Measurements from ENCODE around the gene ABCA7. TPM values are rescaled to one million over a fixed set of nuclear protein-coding genes. Genes with fewer than 3 reads are reported as not detected.

ABCA7 gene
- total RNA-seq, 1 donor from 2014 or later: 44.3 TPM

DNA sequence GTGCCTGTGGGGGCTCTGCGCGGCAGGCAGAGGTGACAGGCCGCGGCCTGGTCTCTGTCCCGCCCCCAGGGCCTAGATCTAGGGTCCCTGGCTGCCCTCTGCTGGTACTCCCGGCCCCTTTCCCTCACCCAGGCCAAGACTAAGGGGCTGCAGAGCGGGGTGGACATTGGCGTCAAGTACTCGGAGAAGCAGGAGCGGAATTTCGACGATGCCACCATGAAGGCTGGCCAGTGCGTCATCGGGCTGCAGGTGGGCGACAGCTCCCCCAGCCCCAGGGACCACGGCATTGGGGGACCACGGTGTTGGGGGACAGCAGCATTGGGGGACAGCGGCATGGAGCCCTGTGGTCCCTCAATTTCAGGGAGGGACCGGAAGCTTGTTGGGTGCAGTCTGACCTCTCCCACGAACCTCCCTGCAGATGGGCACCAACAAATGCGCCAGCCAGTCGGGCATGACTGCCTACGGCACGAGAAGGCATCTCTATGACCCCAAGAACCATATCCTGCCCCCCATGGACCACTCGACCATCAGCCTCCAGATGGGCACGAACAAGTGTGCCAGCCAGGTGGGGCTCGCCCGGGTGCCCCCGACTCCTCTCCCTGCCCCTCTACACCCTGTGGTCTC, 3.8 kb upstream of the ABCA7 start:
- intact Hi-C loops (cut with micrococcal nuclease): loop anchor here (5.0 kb wide), 1 partner anchor 216 kb away; no protein-coding TSS in a partner anchor

DNA sequence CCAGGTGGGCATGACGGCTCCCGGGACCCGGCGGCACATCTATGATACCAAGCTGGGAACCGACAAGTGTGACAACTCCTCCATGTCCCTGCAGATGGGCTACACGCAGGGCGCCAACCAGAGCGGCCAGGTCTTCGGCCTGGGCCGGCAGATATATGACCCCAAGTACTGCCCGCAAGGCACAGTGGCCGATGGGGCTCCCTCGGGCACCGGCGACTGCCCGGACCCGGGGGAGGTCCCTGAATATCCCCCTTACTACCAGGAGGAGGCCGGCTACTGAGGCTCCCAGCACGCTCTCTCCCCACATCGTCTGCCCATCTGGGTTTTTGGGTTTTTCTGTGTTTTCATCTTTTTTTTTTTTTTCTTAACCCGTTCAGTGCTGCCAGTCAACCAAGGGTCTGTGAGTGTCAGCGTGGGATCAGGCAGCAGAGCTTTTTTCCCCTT, 2.3 kb upstream of the ABCA7 start:
- intact Hi-C loops (cut with micrococcal nuclease): loop anchor here (5.0 kb wide), 1 partner anchor 215 kb away; no protein-coding TSS in a partner anchor

DNA sequence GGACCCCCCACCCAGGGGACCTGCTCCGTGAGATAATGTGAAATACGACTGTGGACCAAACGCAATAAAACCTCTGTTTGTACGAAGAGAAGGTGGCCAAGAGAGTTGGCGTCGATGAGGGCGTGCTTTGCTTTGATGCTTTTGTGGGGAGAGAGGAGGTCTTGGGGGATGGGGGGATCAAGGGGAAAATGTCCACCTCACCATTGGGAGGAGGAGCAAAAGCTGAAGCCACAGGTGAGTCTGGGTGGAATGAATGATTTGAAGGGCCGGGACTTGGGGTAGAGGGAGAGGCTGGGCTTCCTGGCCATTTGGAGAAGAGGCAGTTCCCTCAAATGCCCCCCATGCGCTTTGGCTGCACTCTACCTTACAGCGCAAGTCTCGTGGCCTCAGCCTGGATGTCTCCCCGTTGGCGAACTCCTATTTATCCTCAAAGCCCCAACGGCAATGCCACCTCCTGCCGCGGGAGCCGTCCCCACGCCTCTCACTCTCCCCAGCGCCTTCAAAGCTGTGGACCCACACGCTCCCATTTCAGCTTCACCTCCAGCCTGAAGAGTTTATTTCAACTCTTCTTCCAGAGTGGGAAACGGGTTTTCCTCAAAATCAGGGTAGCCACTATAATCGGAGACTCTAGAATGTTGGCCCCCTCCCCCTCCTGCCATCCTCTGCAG, 795 bp upstream of the ABCA7 start:
- intact Hi-C loops (cut with micrococcal nuclease): loop anchor here (5.0 kb wide), 1 partner anchor 213 kb away; no protein-coding TSS in a partner anchor

DNA sequence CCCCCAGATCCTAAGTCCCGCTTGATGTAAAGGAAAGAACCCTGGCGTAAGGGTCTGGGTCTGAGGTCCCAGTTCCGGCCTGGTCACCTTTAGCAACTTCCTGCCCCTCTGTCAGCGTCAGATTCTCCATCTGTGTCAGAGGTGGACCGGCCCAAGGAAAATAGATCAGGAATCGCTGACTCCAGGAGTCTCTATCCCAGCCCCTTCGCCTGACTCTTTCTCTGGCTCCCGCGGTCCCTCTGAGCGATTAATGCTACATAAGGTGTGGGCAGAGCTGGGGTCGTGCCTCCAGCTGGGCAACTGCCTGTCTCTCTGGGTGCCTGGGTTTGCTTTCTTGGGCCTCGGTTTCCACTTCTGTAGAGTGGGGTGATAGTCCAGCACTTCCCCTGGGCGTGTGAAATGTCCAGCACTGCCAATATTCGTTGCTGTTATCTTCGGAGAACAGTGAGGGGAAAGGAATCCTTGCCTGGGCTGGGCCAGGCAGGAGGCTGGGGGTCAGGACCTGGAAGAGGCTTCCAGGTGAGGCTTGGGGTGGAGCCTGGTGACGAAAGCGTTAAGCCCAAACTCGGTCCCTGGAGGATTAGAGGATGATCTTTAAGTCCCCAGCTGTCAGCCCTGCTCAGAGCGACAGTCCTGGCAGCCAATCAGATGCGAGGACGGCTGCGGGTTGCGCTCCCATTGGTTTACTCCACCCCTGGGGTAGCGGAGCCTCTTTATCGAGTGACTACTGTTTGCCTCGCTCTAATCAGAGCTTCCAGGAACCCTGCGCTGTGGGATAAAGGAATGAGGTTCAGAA, 767 bp downstream of the ABCA7 start:
- intact Hi-C loops (cut with micrococcal nuclease): loop anchor here (2.0 kb wide), 2 partner anchors 20 to 28 kb away; partner anchors contain the start of genes RNU6-2 and TMEM259

DNA sequence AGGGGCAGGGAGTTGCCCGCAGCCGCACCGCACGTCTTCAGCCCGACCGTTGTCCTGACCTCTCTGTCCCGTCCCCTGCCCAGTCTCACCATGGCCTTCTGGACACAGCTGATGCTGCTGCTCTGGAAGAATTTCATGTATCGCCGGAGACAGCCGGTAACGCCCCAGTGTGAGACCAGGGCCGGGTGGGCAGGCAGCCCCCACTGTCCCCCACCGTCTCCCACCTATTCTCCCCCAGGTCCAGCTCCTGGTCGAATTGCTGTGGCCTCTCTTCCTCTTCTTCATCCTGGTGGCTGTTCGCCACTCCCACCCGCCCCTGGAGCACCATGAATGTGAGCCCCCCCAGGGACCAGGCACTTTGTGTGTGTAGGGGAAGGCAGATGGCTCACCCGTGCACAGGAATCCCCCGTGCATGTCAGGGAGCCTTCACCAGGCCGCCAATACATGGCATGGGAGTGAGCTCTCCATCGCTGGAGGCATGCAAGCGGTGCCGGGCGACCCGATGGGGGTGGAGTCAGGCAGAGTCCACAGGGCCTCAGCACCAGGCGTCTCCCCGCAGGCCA, 1.4 kb downstream of the ABCA7 start:
- intact Hi-C loops (cut with micrococcal nuclease): loop anchor here (2.0 kb wide), 2 partner anchors 21 to 27 kb away; partner anchors contain the start of genes RNU6-2 and TMEM259

DNA sequence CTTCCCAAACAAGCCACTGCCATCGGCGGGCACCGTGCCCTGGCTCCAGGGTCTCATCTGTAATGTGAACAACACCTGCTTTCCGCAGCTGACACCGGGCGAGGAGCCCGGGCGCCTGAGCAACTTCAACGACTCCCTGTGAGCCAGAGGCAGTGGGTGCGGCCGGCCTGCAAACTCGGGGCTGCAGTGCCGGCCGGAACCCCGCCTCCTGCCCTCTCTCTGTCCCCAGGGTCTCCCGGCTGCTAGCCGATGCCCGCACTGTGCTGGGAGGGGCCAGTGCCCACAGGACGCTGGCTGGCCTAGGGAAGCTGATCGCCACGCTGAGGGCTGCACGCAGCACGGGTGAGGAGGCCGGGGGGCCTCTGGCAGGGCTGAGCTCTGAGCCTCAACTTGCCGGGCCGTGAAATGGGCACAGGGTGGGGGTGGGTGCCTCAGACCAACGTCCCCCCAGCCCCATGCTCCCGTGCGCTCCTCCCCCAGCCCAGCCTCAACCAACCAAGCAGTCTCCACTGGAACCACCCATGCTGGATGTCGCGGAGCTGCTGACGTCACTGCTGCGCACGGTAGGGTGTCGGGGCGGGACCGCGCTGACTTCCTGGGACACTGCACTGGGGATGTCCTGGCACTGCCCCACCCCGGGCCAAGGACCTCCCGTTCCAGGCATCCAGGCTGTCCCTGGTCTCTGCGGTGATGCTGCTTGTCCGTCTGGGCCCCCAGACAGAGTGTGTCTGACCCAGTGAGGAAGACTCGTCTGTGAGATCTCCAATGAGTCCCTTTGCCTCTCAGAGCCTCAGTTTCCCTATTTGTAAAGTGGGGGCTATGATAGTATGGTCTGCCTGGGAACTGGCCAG, 2.2 kb downstream of the ABCA7 start:
- intact Hi-C loops (cut with micrococcal nuclease): loop anchor here (2.0 kb wide), 2 partner anchors 21 to 27 kb away; partner anchors contain the start of genes RNU6-2 and TMEM259

DNA sequence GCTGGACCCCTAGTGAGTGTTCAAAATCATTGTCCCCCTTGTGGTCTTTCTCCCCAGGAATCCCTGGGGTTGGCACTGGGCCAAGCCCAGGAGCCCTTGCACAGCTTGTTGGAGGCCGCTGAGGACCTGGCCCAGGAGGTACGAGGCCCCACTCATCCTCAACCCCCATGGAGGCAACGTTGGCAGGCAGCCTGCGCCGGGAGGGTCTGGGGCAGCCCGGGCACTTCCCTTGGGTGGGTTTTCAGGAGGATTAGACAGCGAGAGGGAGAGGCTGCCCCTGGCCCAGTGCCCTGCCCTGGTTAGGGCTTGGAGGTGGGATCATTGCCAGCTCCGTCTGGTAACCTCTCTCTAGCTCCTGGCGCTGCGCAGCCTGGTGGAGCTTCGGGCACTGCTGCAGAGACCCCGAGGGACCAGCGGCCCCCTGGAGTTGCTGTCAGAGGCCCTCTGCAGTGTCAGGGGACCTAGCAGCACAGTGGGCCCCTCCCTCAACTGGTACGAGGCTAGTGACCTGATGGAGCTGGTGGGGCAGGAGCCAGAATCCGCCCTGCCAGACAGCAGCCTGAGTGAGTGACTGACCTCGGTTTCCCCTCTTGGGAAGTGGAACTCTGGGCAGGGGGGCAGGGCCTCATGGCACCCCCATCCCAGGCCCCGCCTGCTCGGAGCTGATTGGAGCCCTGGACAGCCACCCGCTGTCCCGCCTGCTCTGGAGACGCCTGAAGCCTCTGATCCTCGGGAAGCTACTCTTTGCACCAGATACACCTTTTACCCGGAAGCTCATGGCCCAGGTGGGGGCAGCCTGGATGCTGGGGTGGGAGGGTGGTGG, 3.0 kb downstream of the ABCA7 start:
- intact Hi-C loops (cut with micrococcal nuclease): no loop called here

DNA sequence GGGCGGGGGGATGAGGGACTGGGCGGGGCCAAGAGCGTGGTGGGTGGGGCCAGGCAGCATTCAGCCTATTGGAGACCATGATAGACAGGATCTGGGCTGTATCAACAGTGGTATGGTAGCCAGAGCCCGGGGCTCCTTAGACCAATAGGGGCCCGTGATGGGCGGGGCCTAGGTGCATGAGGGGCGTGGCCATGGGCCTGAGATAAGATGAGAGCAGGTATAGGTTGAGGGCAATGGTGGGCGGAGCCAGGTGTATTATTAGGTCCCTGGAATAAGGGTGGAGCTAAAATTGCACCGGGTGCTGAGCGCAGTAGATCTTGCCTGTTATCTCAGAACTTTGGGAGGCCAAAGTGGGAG, 5.3 kb downstream of the ABCA7 start:
- intact Hi-C loops (cut with micrococcal nuclease): no loop called here

DNA sequence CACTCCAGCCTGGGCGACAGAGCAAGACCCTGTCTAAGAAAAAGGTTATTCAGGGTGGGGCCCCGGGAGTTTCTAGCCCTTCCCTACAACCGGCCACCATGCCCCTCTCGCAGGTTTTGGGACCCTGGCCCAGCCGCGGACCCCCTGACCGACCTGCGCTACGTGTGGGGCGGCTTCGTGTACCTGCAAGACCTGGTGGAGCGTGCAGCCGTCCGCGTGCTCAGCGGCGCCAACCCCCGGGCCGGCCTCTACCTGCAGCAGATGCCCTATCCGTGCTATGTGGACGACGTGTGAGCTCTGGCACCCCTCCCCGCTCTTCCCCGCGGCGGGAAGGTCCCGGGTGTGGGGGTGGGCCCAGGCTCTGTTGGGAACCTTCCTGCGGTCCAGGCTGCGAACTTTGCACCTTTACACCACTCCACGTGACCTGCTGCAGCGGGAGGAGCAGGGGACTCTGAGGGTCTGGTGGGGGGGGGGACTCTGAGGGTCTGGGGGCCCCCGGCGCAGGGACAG, 6.3 kb downstream of the ABCA7 start:
- intact Hi-C loops (cut with micrococcal nuclease): no loop called here

DNA sequence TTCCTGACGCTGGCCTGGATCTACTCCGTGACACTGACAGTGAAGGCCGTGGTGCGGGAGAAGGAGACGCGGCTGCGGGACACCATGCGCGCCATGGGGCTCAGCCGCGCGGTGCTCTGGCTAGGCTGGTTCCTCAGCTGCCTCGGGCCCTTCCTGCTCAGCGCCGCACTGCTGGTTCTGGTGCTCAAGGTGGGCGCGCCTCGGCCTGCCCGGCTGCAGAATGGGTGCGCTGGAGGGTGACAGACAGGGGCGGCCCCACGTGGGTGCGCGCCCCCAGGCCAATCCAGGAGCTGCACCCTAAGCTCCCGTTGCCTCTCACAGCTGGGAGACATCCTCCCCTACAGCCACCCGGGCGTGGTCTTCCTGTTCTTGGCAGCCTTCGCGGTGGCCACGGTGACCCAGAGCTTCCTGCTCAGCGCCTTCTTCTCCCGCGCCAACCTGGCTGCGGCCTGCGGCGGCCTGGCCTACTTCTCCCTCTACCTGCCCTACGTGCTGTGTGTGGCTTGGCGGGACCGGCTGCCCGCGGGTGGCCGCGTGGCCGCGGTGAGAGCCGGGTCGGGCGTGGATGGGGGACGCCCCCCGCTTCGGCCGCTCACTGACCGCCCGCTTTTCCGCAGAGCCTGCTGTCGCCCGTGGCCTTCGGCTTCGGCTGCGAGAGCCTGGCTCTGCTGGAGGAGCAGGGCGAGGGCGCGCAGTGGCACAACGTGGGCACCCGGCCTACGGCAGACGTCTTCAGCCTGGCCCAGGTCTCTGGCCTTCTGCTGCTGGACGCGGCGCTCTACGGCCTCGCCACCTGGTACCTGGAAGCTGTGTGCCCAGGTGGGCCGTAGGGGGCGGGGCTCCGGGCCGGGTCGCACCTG, 7.2 kb downstream of the ABCA7 start:
- intact Hi-C loops (cut with micrococcal nuclease): no loop called here

DNA sequence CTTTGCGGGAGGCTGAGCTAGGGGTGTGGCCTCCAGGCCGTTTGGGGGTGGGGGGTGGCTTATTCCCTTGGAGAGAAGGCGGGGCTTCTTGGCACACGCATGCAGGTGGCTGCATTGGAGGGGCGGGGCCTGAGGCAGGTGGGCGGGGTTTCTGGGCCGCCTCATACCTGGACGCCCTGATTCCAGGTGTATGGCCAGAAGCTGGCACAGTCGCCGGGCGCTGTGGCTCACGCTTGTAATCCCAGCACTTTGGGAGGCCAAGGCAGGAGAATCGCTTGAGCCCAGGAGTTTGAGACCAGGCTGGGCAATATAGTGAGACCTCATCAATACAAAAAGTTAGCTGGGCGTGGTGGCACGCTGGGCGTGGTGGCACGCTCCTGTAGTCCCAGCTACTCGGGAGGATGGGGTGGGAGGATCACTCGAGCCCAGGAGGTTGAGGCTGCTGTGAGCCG, 7.8 kb downstream of the ABCA7 start:
- intact Hi-C loops (cut with micrococcal nuclease): no loop called here

DNA sequence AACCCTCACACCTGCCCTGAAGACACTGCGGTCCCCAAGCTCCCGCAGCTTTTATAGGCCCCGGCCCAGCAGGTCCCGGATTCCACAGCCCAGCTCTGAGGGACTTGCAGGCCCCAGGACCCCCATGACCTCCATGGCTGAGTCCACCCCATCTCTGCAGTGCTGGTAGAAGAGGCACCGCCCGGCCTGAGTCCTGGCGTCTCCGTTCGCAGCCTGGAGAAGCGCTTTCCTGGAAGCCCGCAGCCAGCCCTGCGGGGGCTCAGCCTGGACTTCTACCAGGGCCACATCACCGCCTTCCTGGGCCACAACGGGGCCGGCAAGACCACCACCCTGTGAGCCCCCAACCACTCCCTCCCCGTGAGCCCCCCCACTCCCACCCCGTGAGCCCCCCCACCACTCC, 9.2 kb downstream of the ABCA7 start:
- intact Hi-C loops (cut with micrococcal nuclease): no loop called here

DNA sequence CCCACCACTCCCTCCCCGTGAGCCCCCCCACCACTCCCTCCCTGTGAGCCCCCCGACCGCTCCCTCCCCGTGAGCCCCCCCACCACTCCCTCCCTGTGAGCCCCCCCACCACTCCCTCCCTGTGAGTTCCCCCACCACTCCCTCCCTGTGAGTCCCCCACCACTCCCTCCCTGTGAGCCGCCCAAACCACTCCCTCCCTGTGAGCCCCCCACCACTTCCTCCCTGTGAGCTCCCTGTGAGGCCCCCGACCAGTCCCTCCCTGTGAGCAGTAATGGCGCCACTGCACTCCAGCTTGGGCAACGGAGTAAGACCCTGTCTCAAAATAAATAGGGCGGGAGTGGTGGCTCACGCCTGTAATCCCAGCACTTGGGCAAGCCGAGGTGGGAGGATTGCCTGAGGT, 9.9 kb downstream of the ABCA7 start:
- intact Hi-C loops (cut with micrococcal nuclease): no loop called here

DNA sequence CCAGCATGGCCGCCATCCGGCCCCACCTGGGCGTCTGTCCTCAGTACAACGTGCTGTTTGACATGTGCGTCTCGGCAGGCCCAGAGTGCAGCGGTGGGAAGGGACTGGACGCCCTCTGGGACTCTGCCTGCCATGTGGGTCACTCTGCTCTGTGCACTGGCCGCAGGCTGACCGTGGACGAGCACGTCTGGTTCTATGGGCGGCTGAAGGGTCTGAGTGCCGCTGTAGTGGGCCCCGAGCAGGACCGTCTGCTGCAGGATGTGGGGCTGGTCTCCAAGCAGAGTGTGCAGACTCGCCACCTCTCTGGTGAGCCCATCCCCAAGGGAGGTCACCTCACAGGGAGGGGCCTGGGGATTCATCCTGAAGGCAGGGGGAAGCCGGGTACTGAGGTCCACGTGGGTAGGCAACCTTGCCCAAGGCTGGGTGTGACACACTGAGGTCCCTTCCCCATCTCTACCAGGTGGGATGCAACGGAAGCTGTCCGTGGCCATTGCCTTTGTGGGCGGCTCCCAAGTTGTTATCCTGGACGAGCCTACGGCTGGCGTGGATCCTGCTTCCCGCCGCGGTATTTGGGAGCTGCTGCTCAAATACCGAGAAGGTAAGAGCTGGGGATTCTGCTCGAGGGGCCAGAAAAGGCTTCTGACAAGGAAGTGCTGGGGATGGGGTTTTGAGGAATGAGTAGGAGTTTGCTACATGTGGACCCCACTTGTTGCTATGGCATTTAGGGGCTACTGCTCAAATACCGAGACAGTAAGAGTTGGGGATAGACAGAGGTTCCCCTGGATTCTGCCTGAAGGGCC, 11.3 kb downstream of the ABCA7 start:
- intact Hi-C loops (cut with micrococcal nuclease): no loop called here

DNA sequence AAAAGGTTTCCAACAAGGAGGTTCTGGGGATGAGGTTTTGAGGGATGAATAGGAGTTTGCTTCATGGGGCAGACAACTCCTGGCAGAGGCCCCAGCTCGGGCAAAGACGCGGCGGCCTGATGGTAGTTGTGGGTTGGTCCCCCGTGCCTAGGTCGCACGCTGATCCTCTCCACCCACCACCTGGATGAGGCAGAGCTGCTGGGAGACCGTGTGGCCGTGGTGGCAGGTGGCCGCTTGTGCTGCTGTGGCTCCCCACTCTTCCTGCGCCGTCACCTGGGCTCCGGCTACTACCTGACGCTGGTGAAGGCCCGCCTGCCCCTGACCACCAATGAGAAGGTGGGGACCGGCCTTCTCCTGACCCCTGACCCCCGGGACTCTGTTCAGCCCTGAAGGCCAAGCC, 11.9 kb downstream of the ABCA7 start:
- intact Hi-C loops (cut with micrococcal nuclease): no loop called here

DNA sequence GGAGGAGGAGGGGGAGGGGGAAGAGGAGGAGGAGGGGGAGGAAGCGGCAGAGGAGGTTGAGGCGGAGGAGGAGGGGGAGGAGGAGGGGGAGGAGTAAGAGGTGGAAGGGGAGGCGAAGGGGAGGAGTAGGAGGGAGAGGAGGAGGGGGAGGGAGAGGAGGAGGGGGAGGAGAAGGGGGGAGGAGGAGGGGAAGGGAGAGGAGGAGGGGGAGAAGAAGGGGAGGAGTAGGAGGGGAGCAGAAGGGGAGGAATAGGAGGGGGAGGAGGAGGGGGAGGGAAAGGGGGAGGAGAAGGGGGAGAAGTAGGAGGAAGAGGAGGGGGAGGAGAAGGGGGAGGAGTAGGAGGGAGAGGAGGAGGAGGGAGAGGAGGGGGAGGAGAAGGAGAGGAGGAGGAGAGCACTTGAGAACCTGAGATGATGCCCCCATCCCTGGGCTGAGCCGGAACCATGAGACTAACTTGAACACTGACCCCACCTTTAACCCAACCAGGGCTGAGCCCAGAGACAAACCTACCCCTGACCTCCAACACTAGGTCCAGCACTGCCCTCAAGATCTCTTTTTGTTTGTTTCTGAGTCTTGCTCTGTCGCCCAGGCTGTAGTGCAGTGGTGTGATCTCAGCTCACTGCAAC, 12.6 kb downstream of the ABCA7 start:
- intact Hi-C loops (cut with micrococcal nuclease): no loop called here

Data from T-helper 2 cell treated with Interferon-gamma antibody and Interleukin-4, amounts not matched to agents 100 ng/mL and 5 ng/mL, for 36 hours (primary cell).